ENCODE results near the gene FPR1. TPM values are rescaled to one million over a fixed set of nuclear protein-coding genes. Genes with fewer than 3 reads are reported as not detected.

Gene FPR1
- total and polyA plus RNA-seq, 2 experiments from 2014 or later = not detected

GRCh38 chr19:51749979-51750378 is 1.7 kb downstream of the FPR1 start:
- Histone ChIP-seq H3K36me3 (ENCODE audit: low read depth) (no peaks in the 10 kb centered on the region), H3F3A (ENCODE audit: insufficient read depth) (no peaks in the 10 kb centered on the region), H3K9me3 (ENCODE audit: low read depth) (no peaks in the 10 kb centered on the region), H2AFZ (no peak overlapping the region), H3K27ac (peak overlapping the region; percentile 47), H3K27me3 (replicated peaks; ENCODE audit: insufficient read depth) (no peaks in the 10 kb centered on the region; the same call in 1 of the 2 replicates), H3K4me2 (ENCODE audit: unreplicated experiment) (no peak overlapping the region), H3K4me1 (ENCODE audit: insufficient read depth) (peaks cover 4% of the 10 kb centered on the region; the same call in 1 of the 2 replicates), H4K20me1 (ENCODE audit: insufficient read depth) (no peaks in the 10 kb centered on the region), H3K9me2 (ENCODE audit: insufficient read depth) (no peaks in the 10 kb centered on the region), H3K9ac (no peak overlapping the region), H3K4me3 (no peak overlapping the region), H3K79me2 (ENCODE audit: insufficient read depth) (no peaks in the 10 kb centered on the region)
- 34 to 42% methylated on average over 4 of the region's 4 CpGs for WGBS, 2 experiments (ENCODE audit: low coverage in 1 of 2, low lambda C conversion rate in 2 of 2, missing lambda C conversion rate in 2 of 2)
- peak; percentile 64 for DNase-seq
- TF ChIP-seq EZH2 (IDR thresholded peaks at IDR 0.05; ENCODE audit: insufficient read depth, poor library complexity, severe bottlenecking) = no peak
- no peak for TF ChIP-seq EZH2phosphoT487 (IDR thresholded peaks at IDR 0.05; ENCODE audit: insufficient read depth, low read depth)
- in situ Hi-C loops (cut with MboI) = no loop called here

GRCh38 chr19:51746731-51747130 is 4.9 kb downstream of the FPR1 start:
- no peaks in the 10 kb centered on the region for H4K20me1 ChIP-seq (ENCODE audit: insufficient read depth)
- no peak overlapping the region for H2AFZ ChIP-seq
- no peaks in the 10 kb centered on the region for H3K79me2 ChIP-seq (ENCODE audit: insufficient read depth)
- no peak overlapping the region for H3K27ac ChIP-seq
- H3K4me2 ChIP-seq (ENCODE audit: unreplicated experiment) = no peak overlapping the region
- TF ChIP-seq EZH2 (IDR thresholded peaks at IDR 0.05; ENCODE audit: insufficient read depth, poor library complexity, severe bottlenecking) = no peak
- TF ChIP-seq EZH2phosphoT487 (IDR thresholded peaks at IDR 0.05; ENCODE audit: insufficient read depth, low read depth) = no peak
- H3K9me3 ChIP-seq (ENCODE audit: low read depth) = no peaks in the 10 kb centered on the region
- H3K4me3 ChIP-seq = no peak overlapping the region
- H3K36me3 ChIP-seq (ENCODE audit: low read depth) = no peaks in the 10 kb centered on the region
- no peak overlapping the region for H3K9ac ChIP-seq
- H3K9me2 ChIP-seq (ENCODE audit: insufficient read depth) = no peaks in the 10 kb centered on the region
- no peak for DNase-seq
- H3F3A ChIP-seq (ENCODE audit: insufficient read depth) = no peaks in the 10 kb centered on the region
- 16 to 24% methylated on average over 7 of the region's 7 CpGs for WGBS, 2 experiments (ENCODE audit: low coverage in 1 of 2, low lambda C conversion rate in 2 of 2, missing lambda C conversion rate in 2 of 2)
- no peaks in the 10 kb centered on the region for H3K27me3 ChIP-seq (replicated peaks; ENCODE audit: insufficient read depth)
- in situ Hi-C loops (cut with MboI) = no loop called here
- H3K4me1 ChIP-seq (ENCODE audit: insufficient read depth) = peaks cover 4% of the 10 kb centered on the region; the same call in 1 of the 2 replicates

- no peak overlapping the region for H3K4me3 ChIP-seq
- H3K27ac ChIP-seq = peak overlapping the region; percentile 48
- no peaks in the 10 kb centered on the region for H3K9me3 ChIP-seq (ENCODE audit: low read depth)
- no peaks in the 10 kb centered on the region for H3K36me3 ChIP-seq (ENCODE audit: low read depth)
- WGBS, 2 experiments (ENCODE audit: low coverage in 1 of 2, low lambda C conversion rate in 2 of 2, missing lambda C conversion rate in 2 of 2) = 61 to 67% methylated on average over 3 of the region's 3 CpGs
- no peaks in the 10 kb centered on the region; the same call in 1 of the 2 replicates for H3K27me3 ChIP-seq (replicated peaks; ENCODE audit: insufficient read depth)
- TF ChIP-seq EZH2phosphoT487 (IDR thresholded peaks at IDR 0.05; ENCODE audit: insufficient read depth, low read depth) (no peak), EZH2 (IDR thresholded peaks at IDR 0.05; ENCODE audit: insufficient read depth, poor library complexity, severe bottlenecking) (no peak)
- H2AFZ ChIP-seq = no peak overlapping the region
- DNase-seq = peak; percentile 23
- H3K79me2 ChIP-seq (ENCODE audit: insufficient read depth) = no peaks in the 10 kb centered on the region
- no peaks in the 10 kb centered on the region for H3K9me2 ChIP-seq (ENCODE audit: insufficient read depth)
- no peaks in the 10 kb centered on the region for H4K20me1 ChIP-seq (ENCODE audit: insufficient read depth)
- peak overlapping the region; percentile 38; the same call in 1 of the 2 replicates for H3K9ac ChIP-seq
- H3F3A ChIP-seq (ENCODE audit: insufficient read depth) = no peaks in the 10 kb centered on the region
- no peaks in the 10 kb centered on the region for H3K4me1 ChIP-seq (ENCODE audit: insufficient read depth)
- in situ Hi-C loops (cut with MboI) = no loop called here
- H3K4me2 ChIP-seq (ENCODE audit: unreplicated experiment) = no peak overlapping the region
These were observed 8.3 kb downstream of the FPR1 start for GRCh38 chr19:51743405-51743804.

- peak overlapping the region; percentile 38; the same call in 1 of the 2 replicates for H3K9ac ChIP-seq
- H2AFZ ChIP-seq = no peak overlapping the region
- H3K27me3 ChIP-seq (replicated peaks; ENCODE audit: insufficient read depth) = no peaks in the 10 kb centered on the region; the same call in 1 of the 2 replicates
- H4K20me1 ChIP-seq (ENCODE audit: insufficient read depth) = no peaks in the 10 kb centered on the region
- H3K36me3 ChIP-seq (ENCODE audit: low read depth) = no peaks in the 10 kb centered on the region
- WGBS, 2 experiments (ENCODE audit: low coverage in 1 of 2, low lambda C conversion rate in 2 of 2, missing lambda C conversion rate in 2 of 2) = 38 to 39% methylated on average over 6 of the region's 6 CpGs
- no peak overlapping the region for H3K4me3 ChIP-seq
- H3K9me3 ChIP-seq (ENCODE audit: low read depth) = no peaks in the 10 kb centered on the region
- no peaks in the 10 kb centered on the region for H3K79me2 ChIP-seq (ENCODE audit: insufficient read depth)
- no peak overlapping the region for H3K4me2 ChIP-seq (ENCODE audit: unreplicated experiment)
- in situ Hi-C loops (cut with MboI) = no loop called here
- DNase-seq = peak; percentile 54
- H3F3A ChIP-seq (ENCODE audit: insufficient read depth) = no peaks in the 10 kb centered on the region
- peak overlapping the region; percentile 48 for H3K27ac ChIP-seq
- no peaks in the 10 kb centered on the region for H3K9me2 ChIP-seq (ENCODE audit: insufficient read depth)
- TF ChIP-seq EZH2phosphoT487 (IDR thresholded peaks at IDR 0.05; ENCODE audit: insufficient read depth, low read depth) = no peak
- TF ChIP-seq EZH2 (IDR thresholded peaks at IDR 0.05; ENCODE audit: insufficient read depth, poor library complexity, severe bottlenecking) = no peak
- H3K4me1 ChIP-seq (ENCODE audit: insufficient read depth) = no peaks in the 10 kb centered on the region
These were observed 8.9 kb downstream of the FPR1 start for GRCh38 chr19:51742789-51743188.

Measured in GM23248 (cell line).